ENCODE measurements around the gene OSTN. TPM values are rescaled to one million over a fixed set of nuclear protein-coding genes. Genes with fewer than 3 reads are reported as not detected.

The OSTN gene
- total and polyA plus RNA-seq, 2 experiments from 2014 or later, result not detected

DNA sequence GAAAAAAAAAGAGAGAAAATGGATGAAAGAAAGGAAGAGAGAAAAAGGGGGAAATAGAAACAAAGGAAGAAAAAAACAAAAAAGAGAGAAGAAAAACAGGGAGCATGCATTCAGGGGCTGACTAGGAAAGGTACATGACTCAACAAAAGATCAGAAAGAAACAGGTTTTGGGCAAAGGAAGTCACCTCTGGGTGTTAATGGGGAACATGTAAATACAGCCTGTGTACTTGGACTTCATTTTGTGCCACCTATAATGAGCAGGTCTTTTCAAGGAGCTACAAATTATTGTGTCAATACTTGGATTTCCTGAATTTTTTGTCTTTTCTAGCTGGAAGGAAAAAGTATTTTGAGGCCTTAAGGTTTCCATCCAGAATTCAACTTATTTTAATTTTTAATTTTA lies 76.7 kb downstream of the OSTN start:
- peaks cover 4% of the 10 kb centered on the region; the same call in 2 of the 3 replicates for H3K4me1 Mint-ChIP-seq
- Histone ChIP-seq H3K4me2 (no peak overlapping the region), H3K27me3 (ENCODE audit: insufficient read depth) (no peaks in the 10 kb centered on the region), H3F3A (replicated peaks; ENCODE audit: low read depth) (no peaks in the 10 kb centered on the region), H2AFZ (no peak overlapping the region), H3K4me3 (no peak overlapping the region), H3K79me2 (replicated peaks; ENCODE audit: insufficient read depth) (no peaks in the 10 kb centered on the region), H3K4me1 (ENCODE audit: insufficient read depth) (no peaks in the 10 kb centered on the region), H3K9me2 (ENCODE audit: insufficient read depth) (no peaks in the 10 kb centered on the region), H3K36me3 (ENCODE audit: insufficient read depth) (no peaks in the 10 kb centered on the region), H4K20me1 (replicated peaks; ENCODE audit: insufficient read depth) (no peaks in the 10 kb centered on the region), H3K27ac (ENCODE audit: low read depth) (no peak overlapping the region)
- H3K4me3 Mint-ChIP-seq, result no peak overlapping the region
- no peaks in the 10 kb centered on the region for H3K27me3 Mint-ChIP-seq (ENCODE audit: insufficient read depth, low read depth, poor library complexity)
- H3K36me3 Mint-ChIP-seq (ENCODE audit: low read depth), result peaks cover 4% of the 10 kb centered on the region; the same call in 1 of the 3 replicates
- ATAC-seq (no peak), DNase-seq (ENCODE audit: low spot score) (no peak)
- TF ChIP-seq CREB1 (CRISPR knock-in tag; IDR thresholded peaks at IDR 0.05; ENCODE audit: low read depth) (no peak), JUNB (IDR thresholded peaks at IDR 0.05; ENCODE audit: unreplicated experiment) (no peak), EZH2 (IDR thresholded peaks at IDR 0.05; ENCODE audit: low read depth, unreplicated experiment) (no peak), ZNF331 (CRISPR knock-in tag; IDR thresholded peaks at IDR 0.05; ENCODE audit: low read depth) (no peak), NANOG (IDR thresholded peaks at IDR 0.05; ENCODE audit: borderline replicate concordance) (no peak), ZNF114 (CRISPR knock-in tag; IDR thresholded peaks at IDR 0.05) (no peak), EZH2phosphoT487 (IDR thresholded peaks at IDR 0.05; ENCODE audit: unreplicated experiment) (no peak)
- TF ChIP-seq, protein P1, sequence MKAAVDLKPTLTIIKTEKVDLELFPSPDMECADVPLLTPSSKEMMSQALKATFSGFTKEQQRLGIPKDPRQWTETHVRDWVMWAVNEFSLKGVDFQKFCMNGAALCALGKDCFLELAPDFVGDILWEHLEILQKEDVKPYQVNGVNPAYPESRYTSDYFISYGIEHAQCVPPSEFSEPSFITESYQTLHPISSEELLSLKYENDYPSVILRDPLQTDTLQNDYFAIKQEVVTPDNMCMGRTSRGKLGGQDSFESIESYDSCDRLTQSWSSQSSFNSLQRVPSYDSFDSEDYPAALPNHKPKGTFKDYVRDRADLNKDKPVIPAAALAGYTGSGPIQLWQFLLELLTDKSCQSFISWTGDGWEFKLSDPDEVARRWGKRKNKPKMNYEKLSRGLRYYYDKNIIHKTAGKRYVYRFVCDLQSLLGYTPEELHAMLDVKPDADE (IDR thresholded peaks at IDR 0.05), result no peak
- TF ChIP-seq, protein P2, sequence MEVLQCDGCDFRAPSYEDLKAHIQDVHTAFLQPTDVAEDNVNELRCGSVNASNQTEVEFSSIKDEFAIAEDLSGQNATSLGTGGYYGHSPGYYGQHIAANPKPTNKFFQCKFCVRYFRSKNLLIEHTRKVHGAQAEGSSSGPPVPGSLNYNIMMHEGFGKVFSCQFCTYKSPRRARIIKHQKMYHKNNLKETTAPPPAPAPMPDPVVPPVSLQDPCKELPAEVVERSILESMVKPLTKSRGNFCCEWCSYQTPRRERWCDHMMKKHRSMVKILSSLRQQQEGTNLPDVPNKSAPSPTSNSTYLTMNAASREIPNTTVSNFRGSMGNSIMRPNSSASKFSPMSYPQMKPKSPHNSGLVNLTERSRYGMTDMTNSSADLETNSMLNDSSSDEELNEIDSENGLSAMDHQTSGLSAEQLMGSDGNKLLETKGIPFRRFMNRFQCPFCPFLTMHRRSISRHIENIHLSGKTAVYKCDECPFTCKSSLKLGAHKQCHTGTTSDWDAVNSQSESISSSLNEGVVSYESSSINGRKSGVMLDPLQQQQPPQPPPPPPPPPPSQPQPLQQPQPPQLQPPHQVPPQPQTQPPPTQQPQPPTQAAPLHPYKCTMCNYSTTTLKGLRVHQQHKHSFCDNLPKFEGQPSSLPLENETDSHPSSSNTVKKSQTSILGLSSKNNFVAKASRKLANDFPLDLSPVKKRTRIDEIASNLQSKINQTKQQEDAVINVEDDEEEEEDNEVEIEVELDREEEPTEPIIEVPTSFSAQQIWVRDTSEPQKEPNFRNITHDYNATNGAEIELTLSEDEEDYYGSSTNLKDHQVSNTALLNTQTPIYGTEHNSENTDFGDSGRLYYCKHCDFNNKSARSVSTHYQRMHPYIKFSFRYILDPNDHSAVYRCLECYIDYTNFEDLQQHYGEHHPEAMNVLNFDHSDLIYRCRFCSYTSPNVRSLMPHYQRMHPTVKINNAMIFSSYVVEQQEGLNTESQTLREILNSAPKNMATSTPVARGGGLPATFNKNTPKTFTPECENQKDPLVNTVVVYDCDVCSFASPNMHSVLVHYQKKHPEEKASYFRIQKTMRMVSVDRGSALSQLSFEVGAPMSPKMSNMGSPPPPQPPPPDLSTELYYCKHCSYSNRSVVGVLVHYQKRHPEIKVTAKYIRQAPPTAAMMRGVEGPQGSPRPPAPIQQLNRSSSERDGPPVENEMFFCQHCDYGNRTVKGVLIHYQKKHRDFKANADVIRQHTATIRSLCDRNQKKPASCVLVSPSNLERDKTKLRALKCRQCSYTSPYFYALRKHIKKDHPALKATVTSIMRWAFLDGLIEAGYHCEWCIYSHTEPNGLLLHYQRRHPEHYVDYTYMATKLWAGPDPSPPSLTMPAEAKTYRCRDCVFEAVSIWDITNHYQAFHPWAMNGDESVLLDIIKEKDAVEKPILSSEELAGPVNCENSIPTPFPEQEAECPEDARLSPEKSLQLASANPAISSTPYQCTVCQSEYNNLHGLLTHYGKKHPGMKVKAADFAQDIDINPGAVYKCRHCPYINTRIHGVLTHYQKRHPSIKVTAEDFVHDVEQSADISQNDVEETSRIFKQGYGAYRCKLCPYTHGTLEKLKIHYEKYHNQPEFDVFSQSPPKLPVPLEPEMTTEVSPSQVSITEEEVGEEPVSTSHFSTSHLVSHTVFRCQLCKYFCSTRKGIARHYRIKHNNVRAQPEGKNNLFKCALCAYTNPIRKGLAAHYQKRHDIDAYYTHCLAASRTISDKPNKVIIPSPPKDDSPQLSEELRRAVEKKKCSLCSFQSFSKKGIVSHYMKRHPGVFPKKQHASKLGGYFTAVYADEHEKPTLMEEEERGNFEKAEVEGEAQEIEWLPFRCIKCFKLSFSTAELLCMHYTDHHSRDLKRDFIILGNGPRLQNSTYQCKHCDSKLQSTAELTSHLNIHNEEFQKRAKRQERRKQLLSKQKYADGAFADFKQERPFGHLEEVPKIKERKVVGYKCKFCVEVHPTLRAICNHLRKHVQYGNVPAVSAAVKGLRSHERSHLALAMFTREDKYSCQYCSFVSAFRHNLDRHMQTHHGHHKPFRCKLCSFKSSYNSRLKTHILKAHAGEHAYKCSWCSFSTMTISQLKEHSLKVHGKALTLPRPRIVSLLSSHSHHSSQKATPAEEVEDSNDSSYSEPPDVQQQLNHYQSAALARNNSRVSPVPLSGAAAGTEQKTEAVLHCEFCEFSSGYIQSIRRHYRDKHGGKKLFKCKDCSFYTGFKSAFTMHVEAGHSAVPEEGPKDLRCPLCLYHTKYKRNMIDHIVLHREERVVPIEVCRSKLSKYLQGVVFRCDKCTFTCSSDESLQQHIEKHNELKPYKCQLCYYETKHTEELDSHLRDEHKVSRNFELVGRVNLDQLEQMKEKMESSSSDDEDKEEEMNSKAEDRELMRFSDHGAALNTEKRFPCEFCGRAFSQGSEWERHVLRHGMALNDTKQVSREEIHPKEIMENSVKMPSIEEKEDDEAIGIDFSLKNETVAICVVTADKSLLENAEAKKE (CRISPR knock-in tag; IDR thresholded peaks at IDR 0.05), result no peak
- H3K9me3 Mint-ChIP-seq, result peaks cover 6% of the 10 kb centered on the region; the same call in 2 of the 3 replicates
- no peak overlapping the region for H3K27ac Mint-ChIP-seq

Measured in GM23338 (cell line).